GM18507 (cell line): ENCODE measurements around the gene GALNS.

ENCODE experiments used
- DNase-seq: peaks from one replicate; pipeline ENCODE4 v3.0.0; 2011; ENCODE audit warnings: low read depth; ENCODE audit not compliant: insufficient read length; ENCODE audit errors: extremely low spot score
- FAIRE-seq: peaks from 2 replicates; lab custom pipeline; 2011; peaks lifted over from hg19 to GRCh38; lab: Jason Lieb, UNC

The GALNS gene

DNA sequence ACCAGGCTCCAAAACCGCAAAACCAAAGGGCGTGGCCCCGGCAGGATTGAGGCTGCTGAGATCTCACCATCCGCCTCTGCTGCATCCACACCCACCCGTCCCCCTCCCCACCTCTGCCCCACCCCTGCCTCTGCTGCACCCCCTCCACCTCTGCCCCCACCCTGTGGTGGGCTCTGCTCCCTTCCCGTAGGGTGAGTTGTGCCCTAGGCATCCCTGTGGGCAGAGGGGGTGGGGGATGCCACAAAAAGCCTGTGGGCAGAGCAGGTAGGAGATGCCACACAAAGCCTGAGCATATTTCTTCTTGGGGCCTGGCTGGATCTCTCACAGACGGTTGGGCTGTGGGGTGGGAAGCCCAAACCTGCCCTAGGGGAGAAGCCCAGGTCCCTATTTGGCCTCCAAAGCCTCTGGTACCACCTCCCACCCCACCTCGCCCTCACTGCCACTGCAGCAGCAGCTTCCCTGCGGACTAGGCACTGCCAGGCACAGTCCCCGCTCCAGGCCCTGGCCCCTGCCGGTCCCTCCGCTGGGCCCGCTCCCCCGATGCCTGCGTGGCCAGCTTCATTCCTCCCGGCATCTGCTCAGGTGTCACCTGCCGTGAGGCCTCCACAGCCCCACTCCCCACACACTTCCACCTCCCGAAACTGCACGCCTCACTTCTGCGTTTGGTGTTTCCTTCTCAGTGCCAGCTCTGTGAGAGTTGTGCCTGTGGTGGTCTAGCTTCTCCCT, 21.0 kb upstream of the GALNS start:
- FAIRE-seq (no peak), DNase-seq (no peak)

DNA sequence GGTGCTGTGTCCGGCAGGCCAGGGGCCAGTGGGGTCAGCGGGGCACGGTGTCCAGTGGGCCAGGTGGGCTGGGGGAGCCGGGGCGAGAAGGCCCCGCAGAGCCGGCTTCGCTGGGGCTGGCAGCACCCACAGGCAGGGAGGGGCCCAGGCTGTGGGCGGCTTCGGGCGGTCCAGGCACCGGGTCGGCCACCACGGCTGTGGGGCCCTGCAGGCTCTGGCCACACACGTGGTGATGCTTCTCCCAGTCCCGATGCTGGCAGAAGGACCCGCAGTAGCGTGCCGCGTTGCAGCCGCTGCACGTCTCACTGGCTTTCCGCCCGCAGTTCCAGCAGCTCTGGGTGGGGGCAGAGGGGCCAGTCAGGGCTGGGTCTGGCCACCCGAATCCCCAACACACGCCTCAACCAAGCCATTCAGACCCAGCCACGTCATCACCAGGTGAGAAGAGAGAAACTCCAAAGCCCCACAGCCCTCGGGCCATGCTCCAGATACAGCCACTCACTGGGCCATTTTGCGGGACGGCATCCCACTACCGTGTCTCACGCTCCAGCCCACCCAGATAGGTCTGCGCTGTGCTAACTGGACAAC, 20.3 kb upstream of the GALNS start:
- no peak for DNase-seq
- FAIRE-seq, result no peak

DNA sequence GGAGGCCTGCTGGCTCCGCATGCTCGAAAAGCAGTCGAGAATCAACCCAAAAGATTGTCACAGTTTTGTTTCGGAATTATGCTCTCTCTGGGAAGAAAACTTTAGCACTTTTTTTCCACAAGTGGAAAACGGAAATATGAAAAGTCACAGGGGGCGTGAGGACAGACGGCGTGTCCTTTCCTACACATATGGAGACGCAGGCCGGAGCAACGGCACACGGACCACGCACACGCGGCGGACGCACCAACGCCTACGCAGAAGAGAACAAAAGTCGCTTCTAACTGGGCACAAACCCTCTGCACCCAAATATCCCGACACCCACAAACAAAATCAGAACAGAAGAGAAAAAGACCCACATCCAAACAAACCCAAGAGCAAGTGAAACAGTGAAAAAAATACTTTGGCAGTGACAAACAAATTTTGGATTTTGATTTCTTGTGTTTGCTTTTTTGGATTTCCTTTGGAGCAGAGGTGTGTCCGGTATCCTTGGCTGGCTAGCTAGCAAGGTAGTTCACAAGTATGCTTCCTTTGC, 19.0 kb upstream of the GALNS start:
- FAIRE-seq (no peak), DNase-seq (no peak)

DNA sequence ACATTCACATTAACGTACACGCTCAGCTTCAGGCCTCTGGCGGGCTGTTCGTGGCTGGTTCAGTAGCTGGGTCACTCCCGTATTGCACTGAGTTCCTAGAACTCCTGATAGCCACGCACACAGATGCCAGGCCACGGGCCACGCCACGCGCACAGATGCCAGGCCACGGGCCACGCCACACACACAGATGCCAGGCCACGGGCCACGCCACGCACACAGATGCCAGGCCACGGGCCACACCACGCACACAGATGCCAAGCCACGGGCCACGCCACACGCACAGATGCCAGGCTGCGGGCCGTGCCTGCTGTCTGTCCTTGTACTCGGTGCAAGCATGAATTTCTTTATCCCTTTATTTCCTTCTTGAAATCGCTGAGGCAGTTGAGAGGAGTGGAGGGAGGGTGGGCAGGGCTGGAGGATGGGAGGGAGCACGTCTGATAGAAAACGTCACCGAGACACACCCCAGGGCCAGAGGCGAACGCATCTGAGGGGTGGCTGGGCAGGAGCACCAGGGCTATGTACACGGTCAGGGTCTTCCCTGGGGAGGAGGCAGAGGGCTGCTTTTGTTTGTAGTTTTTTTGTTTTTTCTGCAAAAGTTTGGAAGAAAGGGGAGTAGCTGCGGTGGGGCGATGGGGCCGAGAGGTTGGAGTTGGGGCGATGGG, 18.3 kb upstream of the GALNS start:
- DNase-seq (no peak), FAIRE-seq (no peak)

DNA sequence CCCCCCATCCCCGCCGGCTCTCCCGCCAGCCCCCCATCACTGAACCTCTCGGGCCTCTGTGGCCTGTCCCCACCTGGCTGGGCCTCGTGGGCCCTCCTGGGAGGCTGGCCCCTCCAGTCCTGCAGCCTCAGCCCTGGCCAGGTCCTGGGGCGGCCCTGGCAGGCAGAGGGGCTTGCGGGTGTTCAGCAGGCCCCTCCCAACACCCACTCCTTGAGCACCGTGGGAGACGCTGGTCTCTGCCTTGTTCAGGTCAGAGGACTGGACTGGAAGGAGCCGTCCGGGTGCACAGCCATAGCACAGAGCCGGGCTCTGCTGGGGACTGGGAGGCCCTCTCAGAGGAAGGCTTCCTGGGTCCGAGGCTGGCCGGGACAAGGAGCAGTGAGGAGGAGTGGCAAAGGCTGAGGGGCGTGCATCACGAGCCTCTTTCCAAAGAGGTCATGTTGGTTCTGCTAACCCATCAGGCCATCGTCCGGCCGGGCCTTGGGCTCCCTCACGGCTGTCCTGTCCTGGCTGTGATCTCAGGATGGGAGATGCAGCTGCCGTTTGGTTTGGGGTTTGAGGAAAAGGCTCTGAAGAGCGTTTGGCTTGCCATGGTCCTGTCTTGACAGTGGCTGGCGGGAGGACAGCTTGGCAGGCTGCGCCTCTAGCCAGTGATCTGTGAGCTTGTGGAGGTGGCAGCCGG, 16.0 kb upstream of the GALNS start:
- FAIRE-seq, result no peak
- no peak for DNase-seq

DNA sequence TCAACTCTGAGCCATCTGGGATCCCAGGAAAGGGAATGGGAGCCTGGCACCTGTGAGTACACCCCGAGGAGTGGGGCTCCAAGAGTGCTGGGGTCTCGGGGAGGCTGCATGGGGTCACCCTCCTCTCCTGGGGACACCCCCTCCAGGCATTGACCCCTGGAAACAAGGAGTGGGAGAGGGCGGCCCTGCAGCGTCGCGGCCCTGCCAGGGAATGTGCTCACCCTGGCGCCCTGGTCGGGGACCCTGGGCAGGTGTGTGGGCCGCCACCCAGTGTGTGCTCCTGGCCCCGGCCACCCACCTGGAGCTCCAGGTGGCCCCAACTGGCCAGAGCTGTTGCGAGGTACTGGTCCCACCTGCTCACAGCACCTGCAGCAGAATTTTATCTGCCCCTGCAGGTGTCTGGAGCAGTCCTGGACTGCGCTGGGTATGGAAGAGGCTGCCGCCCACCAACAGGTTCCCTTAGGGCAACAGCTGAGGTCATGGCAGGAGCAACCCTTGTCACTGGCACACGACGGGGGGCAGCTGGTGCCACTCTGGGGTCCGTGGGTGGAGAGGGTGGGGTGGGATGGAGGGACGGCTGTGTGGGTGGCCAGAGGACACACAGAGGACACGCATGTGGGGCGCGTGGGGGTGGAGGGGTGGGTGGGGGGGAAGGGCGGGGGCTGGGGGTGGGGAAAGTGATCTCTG, 15.1 kb upstream of the GALNS start:
- DNase-seq, result no peak
- no peak for FAIRE-seq

DNA sequence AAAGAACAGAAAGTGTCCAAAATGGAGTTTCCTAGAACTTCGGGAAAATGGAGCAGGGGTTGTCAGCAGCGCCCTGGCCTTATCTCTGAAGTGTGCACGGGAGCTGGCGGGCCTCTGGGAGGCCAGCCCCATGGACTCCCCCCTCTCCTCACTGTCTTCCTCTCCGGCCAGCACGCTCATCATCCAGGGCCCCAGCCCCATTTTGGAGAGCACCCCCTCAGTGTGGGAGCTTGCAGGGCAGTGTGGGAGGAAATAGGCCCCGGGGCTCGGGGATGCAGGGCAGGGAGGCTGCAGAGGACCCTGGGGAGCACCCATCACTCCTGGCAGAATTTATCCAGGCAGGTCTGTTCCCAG, 14.6 kb upstream of the GALNS start:
- no peak for DNase-seq
- no peak for FAIRE-seq

DNA sequence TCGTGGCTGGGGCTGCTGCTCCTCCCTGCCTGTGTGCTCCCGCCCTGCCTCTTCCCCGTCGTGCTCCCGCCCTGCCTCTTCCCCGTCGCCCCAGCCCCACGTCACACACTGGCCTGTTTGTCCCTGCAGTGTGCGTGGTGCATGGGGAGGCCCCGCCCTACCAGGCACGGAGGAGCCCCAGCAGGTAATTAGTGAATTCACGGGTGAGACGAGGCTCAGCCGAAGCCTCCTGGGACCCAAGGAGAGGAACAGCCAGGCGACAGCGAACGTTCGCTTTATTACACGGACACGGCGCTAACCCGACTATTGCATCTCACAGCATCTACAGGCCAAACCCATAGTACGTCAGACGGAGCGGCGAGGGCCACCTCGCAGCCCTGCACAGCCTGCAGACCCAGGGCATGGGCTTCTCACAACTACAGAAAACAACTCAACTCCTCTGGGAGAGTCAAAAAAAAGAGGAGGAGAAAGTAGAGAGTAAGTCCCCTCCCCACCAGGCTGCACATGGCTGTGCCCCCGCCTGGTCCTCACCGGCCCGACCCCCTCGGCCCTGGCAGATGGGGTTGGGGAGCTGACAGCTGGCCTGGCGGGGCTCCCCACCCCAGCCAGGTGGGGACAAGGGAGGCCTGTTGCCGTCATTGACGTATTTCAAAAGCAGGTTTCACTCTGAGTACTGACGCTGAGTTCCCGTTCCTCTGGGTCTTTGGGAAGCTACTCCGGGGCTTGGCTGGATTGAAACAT, 14.0 kb upstream of the GALNS start:
- DNase-seq (no peak), FAIRE-seq (no peak)

DNA sequence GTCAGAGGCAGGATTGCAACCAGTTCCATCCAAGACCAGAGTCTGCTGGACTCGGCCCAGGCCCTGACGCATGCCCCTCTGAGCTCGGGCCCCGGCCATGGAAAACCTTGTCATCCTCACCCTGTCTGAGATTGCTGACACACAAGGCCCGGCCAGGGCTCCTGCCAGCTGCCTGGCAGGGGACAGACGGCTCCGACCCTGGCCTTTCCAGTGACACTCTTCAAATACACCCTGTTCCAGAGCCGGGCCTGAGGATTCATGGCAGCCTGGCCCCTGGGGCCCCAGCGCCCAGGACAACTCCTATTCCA, 12.9 kb upstream of the GALNS start:
- DNase-seq (no peak), FAIRE-seq (no peak)

DNA sequence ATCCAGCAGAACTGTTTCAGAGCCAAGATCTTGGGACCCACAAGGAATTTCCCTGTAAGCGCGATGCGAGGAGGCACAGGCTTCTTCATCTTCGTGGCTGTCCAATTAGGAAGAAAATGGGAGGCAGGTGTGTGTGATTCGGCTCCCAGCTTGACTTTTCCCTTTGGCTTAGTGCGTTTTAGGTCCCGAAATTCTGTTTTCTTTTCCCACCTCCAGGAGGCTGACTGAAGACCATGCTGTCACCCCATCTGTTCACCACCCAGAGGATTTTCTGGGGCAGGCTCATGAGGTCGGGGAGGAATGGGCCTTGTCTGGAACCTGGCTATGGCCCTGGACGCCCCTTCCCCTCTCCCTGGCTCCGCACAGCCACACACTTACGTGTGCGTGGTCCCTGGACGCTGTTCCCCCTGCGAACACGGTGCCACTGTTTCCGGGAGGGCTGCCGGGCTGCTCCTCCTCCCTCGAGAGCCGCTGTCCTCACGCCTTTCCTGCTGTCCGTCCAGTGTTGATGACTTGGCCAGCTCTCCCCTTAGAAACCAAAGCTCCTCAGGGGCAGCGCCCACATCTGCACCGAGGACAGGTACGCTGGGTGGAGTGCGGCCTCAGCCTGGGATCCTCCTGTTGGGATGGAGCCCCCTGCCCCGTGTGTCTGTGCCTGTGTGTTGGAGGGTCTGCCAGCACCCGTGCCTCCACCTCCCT, 12.4 kb upstream of the GALNS start:
- FAIRE-seq, result no peak

DNA sequence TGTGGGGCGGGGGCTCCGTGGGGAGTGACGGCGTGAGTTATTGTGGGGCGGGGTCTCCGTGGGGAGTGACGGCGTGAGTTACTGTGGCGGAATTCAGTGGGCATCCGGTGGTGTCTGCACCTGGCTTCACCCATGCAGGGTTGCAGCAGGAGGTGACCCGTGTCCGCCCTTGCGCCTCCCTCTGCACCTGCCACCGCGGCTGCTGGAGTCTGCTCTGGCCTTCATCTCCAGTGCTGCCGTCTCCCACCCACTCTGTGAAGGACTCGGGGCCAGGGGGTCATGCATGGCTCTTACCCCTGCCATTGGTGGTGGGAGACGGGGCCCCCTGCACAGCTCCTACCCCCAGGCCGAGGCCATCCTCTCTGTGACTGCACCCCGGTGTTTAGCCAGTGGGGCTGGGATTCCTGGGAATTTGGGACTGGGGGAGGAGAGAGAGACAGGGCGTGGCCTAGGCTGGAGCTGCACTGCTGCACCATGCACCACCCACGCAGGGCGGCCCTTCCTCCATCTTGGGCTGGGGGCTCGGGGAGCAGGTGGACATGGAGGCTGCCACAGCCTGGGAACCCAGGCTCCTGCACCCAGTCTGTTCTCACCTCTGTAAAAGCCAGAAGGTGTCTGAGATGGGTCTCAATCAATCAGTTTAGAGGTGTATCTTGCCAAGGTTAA, 11.0 kb upstream of the GALNS start:
- no peak for DNase-seq
- FAIRE-seq, result no peak

More for the DNA sequence above, 12.4 kb upstream of the GALNS start:
- DNase-seq, result no peak

DNA sequence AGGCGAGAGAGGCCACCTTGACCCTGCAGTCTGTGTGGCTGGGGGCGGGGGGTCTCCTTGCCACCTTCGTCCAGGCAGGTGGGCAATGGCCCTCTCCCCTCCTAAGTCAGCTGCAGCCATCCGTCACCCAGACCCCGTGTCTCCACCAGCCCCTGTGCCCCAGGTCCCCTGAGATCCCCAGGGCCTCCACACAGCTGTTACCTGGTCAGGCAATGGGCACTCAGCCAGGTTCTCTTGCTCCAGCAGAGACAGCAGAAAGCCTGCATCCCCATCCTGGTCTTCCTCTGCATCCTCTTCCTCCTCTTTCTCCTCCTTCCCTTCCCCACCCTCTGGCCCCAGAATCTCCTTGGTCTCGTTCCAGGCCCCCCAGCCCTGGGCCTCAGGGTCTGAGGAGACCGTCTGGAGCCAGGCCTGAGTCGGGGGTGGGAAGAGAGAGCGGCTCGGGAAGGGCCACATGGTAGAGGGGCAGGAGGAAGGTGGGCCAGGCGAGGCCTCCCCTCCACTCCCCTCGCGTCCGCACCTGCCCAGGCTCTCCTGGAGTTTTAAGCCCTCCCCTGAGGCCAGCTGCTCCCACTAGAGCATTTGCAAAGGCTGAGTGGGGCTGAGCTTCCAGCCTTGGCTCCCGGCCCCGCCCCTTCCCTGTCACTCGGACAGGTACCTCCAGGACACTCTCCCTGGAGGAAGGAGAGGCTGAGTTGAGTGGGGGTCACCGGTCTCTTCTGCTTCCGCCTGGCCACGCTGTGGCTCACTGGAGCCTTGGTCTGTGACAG, 9.6 kb upstream of the GALNS start, which contains the start of gene PABPN1L:
TSS of gene PABPN1L (minus strand) at position 510 of the 770 bp plus-strand sequence. CDS start at position 456, 54 bp downstream.
- FAIRE-seq (no peak), DNase-seq (no peak)

DNA sequence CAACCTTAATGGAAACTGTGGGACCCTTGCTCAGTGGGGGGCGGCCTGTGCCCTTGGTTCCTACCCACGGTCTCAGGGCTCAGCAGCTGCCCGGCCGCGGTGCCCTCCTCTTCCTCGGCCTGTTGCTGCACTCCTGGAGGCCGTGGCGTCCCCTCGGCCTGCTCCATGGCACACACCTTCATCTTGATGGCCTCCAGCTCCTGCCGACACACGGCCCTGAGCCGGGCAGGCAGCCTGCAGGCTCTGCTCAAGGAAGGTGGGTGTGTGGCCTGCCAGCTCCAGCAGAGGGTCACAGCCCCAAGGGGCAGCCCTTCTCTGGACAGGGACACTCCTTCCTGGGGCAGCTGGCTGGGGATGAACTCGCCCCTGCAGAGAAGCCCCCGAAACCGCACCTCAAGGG, 9.0 kb upstream of the GALNS start:
- DNase-seq (no peak), FAIRE-seq (no peak)

DNA sequence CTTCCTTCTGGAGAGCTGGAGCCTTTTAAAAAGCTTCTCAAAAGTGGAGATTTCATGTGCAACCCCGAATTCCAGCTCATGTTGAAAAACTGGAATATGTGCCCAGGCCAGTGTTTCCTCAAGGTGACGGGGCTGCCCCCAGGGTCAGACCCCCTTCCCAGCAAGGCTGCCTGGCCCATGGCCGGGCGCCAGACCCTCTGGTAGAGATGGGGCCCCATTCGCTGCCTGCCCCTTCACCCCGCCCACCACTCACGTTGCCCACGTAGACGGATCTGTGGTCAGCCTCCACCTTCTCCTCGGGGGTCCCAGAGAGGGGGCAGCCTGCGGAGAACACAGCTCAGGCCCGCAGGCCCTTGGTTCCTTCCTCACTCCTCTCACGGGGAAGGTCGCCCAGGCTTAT, 8.6 kb upstream of the GALNS start:
- DNase-seq (no peak), FAIRE-seq (no peak)

DNA sequence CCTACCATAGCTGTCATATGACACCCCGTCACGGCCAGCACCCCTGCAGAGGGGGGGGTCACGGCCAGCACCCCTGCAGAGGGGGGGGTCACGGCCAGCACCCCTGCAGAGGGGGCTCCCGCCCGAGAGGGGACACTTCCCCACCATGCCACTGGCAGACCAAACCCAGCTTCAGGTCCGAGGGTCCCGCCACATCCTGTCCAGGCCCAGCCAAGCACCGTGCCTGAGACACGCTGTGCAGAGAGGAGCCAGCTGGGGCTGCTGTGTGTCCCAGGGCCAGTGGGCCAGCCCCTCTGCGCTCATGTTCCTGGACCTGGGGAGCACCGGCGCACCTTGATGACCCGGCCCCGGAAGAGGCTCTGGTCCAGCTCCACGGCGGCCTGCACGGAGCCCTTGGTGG, 7.8 kb upstream of the GALNS start:
- DNase-seq, result no peak
- FAIRE-seq, result no peak

DNA sequence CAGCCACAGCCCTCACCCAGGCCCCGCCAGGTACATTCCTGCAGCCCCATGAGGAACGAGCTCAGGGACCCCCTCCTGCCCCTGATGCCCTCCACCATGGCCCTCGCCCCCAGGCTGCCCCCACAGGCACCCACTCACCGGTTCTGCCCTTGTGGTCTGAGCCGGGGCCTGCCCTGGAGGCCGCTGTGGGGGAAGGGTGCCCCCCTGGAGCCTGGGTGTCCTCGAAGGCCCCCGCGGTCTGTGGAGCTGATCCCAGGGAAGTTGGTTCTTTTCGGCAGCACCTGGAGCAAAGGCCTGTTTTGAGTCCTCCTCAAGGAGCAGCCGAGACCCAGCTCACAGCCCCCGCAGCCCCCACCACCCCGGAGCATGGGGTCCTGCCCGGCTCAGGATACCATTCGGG, 7.4 kb upstream of the GALNS start:
- DNase-seq, result no peak
- no peak for FAIRE-seq

DNA sequence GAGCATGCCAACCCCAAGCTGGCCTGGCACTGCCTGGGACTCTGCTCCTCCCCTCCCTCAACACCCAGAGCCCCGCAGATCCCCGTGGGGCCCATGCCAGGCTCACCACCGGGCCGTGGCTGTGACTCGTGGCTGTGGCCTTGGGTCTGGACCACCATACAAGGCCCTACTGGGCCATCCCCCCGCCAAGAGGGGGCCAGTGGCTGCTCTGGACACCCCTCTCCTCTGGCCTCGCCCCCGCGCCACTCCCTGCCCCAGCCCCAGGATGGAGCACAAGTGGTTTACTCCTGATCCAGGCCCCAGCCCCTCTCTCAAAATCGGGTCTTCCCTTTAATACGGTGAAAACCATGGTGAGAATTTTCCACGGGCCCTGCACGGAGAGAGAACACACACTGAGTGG, 6.7 kb upstream of the GALNS start:
- no peak for FAIRE-seq
- DNase-seq, result no peak
